Keratinocyte (primary cell): ENCODE results near the gene CISD2. TPM values are rescaled to one million over a fixed set of nuclear protein-coding genes. Genes with fewer than 3 reads are reported as not detected.
"Not testable (repeated sequence)": the region's sequence is repeated elsewhere in the genome, so short reads cannot be mapped to it uniquely, and the experiment has no call there.

Experiments
- DNase-seq: peaks from one replicate; pipeline ENCODE4 v3.0.0-alpha.2; 2011; ENCODE audit warnings: low read depth, missing footprints, low spot score
- FAIRE-seq: peaks from 2 replicates; lab custom pipeline; 2011; peaks lifted over from hg19 to GRCh38; lab: Jason Lieb, UNC
- H2AFZ ChIP-seq: 2 replicates; pipeline ENCODE4 v1.6.0; 2012; ENCODE audit warnings: low read length, control low read depth, inconsistent platforms; ENCODE audit not compliant: control insufficient read depth
- H3K27ac ChIP-seq: 2 replicates; pipeline ENCODE4 v1.5.1; 2011; ENCODE audit warnings: low read length; ENCODE audit not compliant: control insufficient read depth, insufficient read depth
- H3K27me3 ChIP-seq: 3 replicates; pipeline ENCODE4 v1.6.0; 2011; ENCODE audit warnings: low read length; ENCODE audit not compliant: control insufficient read depth, insufficient read depth; ENCODE audit errors: extremely low read depth
- H3K36me3 ChIP-seq, 2 experiments: 2 replicates in 1 of 2; 3 replicates in 1 of 2; pipeline ENCODE4 v1.5.1; 2011; ENCODE audit warnings: low read length in 2 of 2, mild to moderate bottlenecking in 1 of 2; ENCODE audit not compliant: control insufficient read depth in 2 of 2, insufficient read depth in 2 of 2; ENCODE audit errors: extremely low read depth in 1 of 2
- H3K4me1 ChIP-seq: 3 replicates; pipeline ENCODE4 v1.5.1; 2011; ENCODE audit warnings: low read length; ENCODE audit not compliant: control insufficient read depth, insufficient read depth; ENCODE audit errors: extremely low read depth
- H3K4me2 ChIP-seq: 3 replicates; pipeline ENCODE4 v1.6.0; 2011; ENCODE audit warnings: low read depth, low read length; ENCODE audit not compliant: control insufficient read depth, insufficient read depth; ENCODE audit errors: extremely low read depth
- H3K4me3 ChIP-seq, 3 experiments: fragments of 200-600 bp in 1 of 3; sonication (generic) in 1 of 3; 2 replicates in 2 of 3; 3 replicates in 1 of 3; pipeline ENCODE4 v1.5.1; 2011 to 2016; ENCODE audit warnings: low read length in 3 of 3, mild to moderate bottlenecking in 3 of 3, control low read depth in 2 of 3, inconsistent platforms in 1 of 3, low read depth in 1 of 3, mixed read lengths in 1 of 3, mixed run types in 1 of 3, moderate library complexity in 1 of 3; ENCODE audit not compliant: control insufficient read depth in 2 of 3, insufficient read depth in 2 of 3; ENCODE audit errors: extremely low read depth in 1 of 3
- H3K79me2 ChIP-seq: 2 replicates; pipeline ENCODE4 v1.6.0; 2012; ENCODE audit warnings: low read length; ENCODE audit not compliant: control insufficient read depth, insufficient read depth
- H3K9ac ChIP-seq: 3 replicates; pipeline ENCODE4 v1.6.0; 2011; ENCODE audit warnings: low read length; ENCODE audit not compliant: control insufficient read depth, insufficient read depth; ENCODE audit errors: extremely low read depth
- H3K9me1 ChIP-seq: 3 replicates; pipeline ENCODE4 v1.6.0; 2011; ENCODE audit warnings: low read length; ENCODE audit not compliant: control insufficient read depth, insufficient read depth; ENCODE audit errors: extremely low read depth
- H3K9me3 ChIP-seq: 2 replicates; pipeline ENCODE4 v1.5.1; 2012; ENCODE audit warnings: low read depth, low read length; ENCODE audit not compliant: control insufficient read depth
- H4K20me1 ChIP-seq: 3 replicates; pipeline ENCODE4 v1.6.0; 2011; ENCODE audit warnings: low read length; ENCODE audit not compliant: control insufficient read depth, insufficient read depth; ENCODE audit errors: extremely low read depth
- EZH2 ChIP-seq: IDR thresholded peaks from one replicate; pipeline ENCODE4 v1.6.1; 2012; ENCODE audit warnings: inconsistent platforms, mild to moderate bottlenecking, low read length, moderate library complexity
- dilution Hi-C: fragments of 300-500 bp; cut with MboI; formaldehyde crosslinking; loops from one replicate; pipeline ENCODE4 v1.7.0; 2020; ENCODE audit warnings: low sequenced_read_pairs; ENCODE audit not compliant: extremely low pct_ligation_motif_present
- polyA minus RNA-seq, 3 experiments: library from RNA; depleted of rRNA, polyadenylated mRNA; stranded (reverse); fragments of >200 nt; gene quantifications; 1 replicate in 1 of 3; 2 replicates in 1 of 3; 3 replicates in 1 of 3; pipeline ENCODE4 v1.2.3, GENCODE V29; 2011
- polyA plus RNA-seq, 5 experiments: library from polyadenylated mRNA; depleted of rRNA in 3 of 5; stranded (reverse) in 3 of 5; stranded (forward) in 1 of 5; unstranded in 1 of 5; fragments of >200 nt; gene quantifications; 1 replicate in 1 of 5; 2 replicates in 3 of 5; 3 replicates in 1 of 5; pipeline versions ENCODE4 v1.2.1 to v1.2.3, GENCODE V29; 2011 to 2012; ENCODE audit warnings: missing spikeins in 2 of 5, low read depth in 1 of 5, low replicate concordance in 1 of 5

The CISD2 gene
- polyA plus RNA-seq, result 20.8 to 36.6 TPM (median 21.6 TPM) in 3 replicates
- polyA plus RNA-seq (2011; ENCODE audit: low read depth), result 4.7 TPM
- polyA plus RNA-seq (2011; cell fraction: cytosol; rRNA removed), result 19.3 and 30.4 TPM in 2 replicates
- 5.0 and 7.5 TPM in 2 replicates for polyA plus RNA-seq (2011; cell fraction: nucleus; rRNA removed)
- polyA plus RNA-seq (2012; ENCODE audit: low replicate concordance), result 22.5 and 31.2 TPM in 2 replicates
- 9.2 to 12.6 TPM (median 11.4 TPM) in 3 replicates for polyA minus RNA-seq
- 18.2 TPM for polyA minus RNA-seq (2011; cell fraction: cytosol; rRNA and poly(A)+ RNA removed)
- 2.3 and 5.4 TPM in 2 replicates for polyA minus RNA-seq (2011; cell fraction: nucleus; rRNA and poly(A)+ RNA removed)

- peak within 1 kb of the TSS; percentile 95 for H3K4me2 ChIP-seq
- no peaks in the 10 kb centered on the region for H3K9me3 ChIP-seq
- H3K36me3 ChIP-seq, result no peaks in the 10 kb centered on the region
- H3K79me2 ChIP-seq, result peaks cover 49% of the 10 kb centered on the region
- no peaks in the 10 kb centered on the region for H4K20me1 ChIP-seq
- no peaks in the 10 kb centered on the region for H3K9me1 ChIP-seq
- peak within 1 kb of the TSS; percentile 98 for H3K27ac ChIP-seq
- H3K4me1 ChIP-seq, result peaks cover 23% of the 10 kb centered on the region
- H2AFZ ChIP-seq, result peak within 1 kb of the TSS; percentile 98
- peak within 1 kb of the TSS; percentile 97 for H3K9ac ChIP-seq
- DNase-seq, result peak; percentile 38
- H3K27me3 ChIP-seq, result no peaks in the 10 kb centered on the region
- FAIRE-seq, result peak; percentile 5
- dilution Hi-C loops, result no loop called here
- H3K4me3 ChIP-seq, result peak within 1 kb of the TSS; percentile 70 to 94 (median 92)
- no peak for TF ChIP-seq EZH2
Measured at GRCh38 chr4:102868781-102869568, at the start of gene CISD2. CISD2 (plus strand) TSS chr4:102868992; CDS start chr4:102869085, 93 bp downstream.

GRCh38 chr4:102819100-102819499 lies 49.7 kb upstream of the CISD2 start:
- H3K4me3 ChIP-seq, DNase-seq, H3K9me3 ChIP-seq, H3K9me1 ChIP-seq, H2AFZ ChIP-seq, dilution Hi-C loops, FAIRE-seq, H3K27me3 ChIP-seq, H3K9ac ChIP-seq: not testable (repeated sequence)
- H3K27ac ChIP-seq, result peak overlapping the region; percentile 27
- peak overlapping the region; percentile 81 for H3K4me2 ChIP-seq
- peaks cover 81% of the 10 kb centered on the region for H3K4me1 ChIP-seq
- H3K79me2 ChIP-seq, result peaks cover 99% of the 10 kb centered on the region
- H4K20me1 ChIP-seq, result peaks cover 47% of the 10 kb centered on the region
- peaks cover 1 to 16% of the 10 kb centered on the region in 2 experiments for H3K36me3 ChIP-seq
